ENCODE results near the gene CAMSAP2.

DNA sequence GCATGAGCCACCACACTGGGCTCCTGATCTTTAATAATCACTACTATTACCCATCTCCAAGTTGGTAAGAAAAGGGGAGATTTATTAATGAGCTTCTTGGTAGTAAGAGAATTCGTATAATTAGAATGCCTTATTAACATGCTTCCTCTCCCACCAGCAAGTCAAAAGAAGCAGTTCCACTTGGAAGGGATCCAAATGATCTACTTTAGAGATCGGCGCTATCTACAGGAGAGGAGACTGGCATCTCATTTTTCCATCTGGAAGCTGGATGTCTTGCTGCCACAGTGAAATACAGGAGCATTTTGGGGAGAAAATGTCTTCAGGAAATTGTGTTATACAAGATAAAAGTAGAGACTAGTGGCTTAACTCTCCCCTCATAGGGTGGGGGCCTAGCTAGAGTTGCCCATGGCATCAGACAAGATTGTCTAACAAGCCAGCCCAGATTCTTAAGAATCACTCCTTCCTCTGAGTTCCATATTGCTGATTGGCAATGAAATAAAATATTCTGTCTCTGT lies 33.6 kb upstream of the CAMSAP2 start:
- TF ChIP-seq CTCF (IDR thresholded peaks at IDR 0.05) (no peak), NFATC4 (CRISPR knock-in tag; IDR thresholded peaks at IDR 0.05) (no peak), TEAD1 (CRISPR knock-in tag; IDR thresholded peaks at IDR 0.05) (no peak), SP1 (CRISPR knock-in tag; conservative IDR thresholded peaks at IDR 0.05) (no peak), ELF4 (CRISPR knock-in tag; IDR thresholded peaks at IDR 0.05; ENCODE audit: low read depth) (no peak), NFYB (CRISPR knock-in tag; conservative IDR thresholded peaks at IDR 0.05; ENCODE audit: low read depth) (no peak), NFE2L1 (CRISPR knock-in tag; IDR thresholded peaks at IDR 0.05) (no peak)
- TF ChIP-seq, protein P1, sequence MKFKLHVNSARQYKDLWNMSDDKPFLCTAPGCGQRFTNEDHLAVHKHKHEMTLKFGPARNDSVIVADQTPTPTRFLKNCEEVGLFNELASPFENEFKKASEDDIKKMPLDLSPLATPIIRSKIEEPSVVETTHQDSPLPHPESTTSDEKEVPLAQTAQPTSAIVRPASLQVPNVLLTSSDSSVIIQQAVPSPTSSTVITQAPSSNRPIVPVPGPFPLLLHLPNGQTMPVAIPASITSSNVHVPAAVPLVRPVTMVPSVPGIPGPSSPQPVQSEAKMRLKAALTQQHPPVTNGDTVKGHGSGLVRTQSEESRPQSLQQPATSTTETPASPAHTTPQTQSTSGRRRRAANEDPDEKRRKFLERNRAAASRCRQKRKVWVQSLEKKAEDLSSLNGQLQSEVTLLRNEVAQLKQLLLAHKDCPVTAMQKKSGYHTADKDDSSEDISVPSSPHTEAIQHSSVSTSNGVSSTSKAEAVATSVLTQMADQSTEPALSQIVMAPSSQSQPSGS (CRISPR knock-in tag; IDR thresholded peaks at IDR 0.05; ENCODE audit: borderline replicate concordance, low read depth): no peak
- TF ChIP-seq, protein P2, sequence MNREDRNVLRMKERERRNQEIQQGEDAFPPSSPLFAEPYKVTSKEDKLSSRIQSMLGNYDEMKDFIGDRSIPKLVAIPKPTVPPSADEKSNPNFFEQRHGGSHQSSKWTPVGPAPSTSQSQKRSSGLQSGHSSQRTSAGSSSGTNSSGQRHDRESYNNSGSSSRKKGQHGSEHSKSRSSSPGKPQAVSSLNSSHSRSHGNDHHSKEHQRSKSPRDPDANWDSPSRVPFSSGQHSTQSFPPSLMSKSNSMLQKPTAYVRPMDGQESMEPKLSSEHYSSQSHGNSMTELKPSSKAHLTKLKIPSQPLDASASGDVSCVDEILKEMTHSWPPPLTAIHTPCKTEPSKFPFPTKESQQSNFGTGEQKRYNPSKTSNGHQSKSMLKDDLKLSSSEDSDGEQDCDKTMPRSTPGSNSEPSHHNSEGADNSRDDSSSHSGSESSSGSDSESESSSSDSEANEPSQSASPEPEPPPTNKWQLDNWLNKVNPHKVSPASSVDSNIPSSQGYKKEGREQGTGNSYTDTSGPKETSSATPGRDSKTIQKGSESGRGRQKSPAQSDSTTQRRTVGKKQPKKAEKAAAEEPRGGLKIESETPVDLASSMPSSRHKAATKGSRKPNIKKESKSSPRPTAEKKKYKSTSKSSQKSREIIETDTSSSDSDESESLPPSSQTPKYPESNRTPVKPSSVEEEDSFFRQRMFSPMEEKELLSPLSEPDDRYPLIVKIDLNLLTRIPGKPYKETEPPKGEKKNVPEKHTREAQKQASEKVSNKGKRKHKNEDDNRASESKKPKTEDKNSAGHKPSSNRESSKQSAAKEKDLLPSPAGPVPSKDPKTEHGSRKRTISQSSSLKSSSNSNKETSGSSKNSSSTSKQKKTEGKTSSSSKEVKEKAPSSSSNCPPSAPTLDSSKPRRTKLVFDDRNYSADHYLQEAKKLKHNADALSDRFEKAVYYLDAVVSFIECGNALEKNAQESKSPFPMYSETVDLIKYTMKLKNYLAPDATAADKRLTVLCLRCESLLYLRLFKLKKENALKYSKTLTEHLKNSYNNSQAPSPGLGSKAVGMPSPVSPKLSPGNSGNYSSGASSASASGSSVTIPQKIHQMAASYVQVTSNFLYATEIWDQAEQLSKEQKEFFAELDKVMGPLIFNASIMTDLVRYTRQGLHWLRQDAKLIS (CRISPR knock-in tag; IDR thresholded peaks at IDR 0.05; ENCODE audit: borderline replicate concordance): no peak
- TF ChIP-seq, protein P3, sequence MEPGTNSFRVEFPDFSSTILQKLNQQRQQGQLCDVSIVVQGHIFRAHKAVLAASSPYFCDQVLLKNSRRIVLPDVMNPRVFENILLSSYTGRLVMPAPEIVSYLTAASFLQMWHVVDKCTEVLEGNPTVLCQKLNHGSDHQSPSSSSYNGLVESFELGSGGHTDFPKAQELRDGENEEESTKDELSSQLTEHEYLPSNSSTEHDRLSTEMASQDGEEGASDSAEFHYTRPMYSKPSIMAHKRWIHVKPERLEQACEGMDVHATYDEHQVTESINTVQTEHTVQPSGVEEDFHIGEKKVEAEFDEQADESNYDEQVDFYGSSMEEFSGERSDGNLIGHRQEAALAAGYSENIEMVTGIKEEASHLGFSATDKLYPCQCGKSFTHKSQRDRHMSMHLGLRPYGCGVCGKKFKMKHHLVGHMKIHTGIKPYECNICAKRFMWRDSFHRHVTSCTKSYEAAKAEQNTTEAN (CRISPR knock-in tag; IDR thresholded peaks at IDR 0.05): no peak
- TF ChIP-seq, protein P4, sequence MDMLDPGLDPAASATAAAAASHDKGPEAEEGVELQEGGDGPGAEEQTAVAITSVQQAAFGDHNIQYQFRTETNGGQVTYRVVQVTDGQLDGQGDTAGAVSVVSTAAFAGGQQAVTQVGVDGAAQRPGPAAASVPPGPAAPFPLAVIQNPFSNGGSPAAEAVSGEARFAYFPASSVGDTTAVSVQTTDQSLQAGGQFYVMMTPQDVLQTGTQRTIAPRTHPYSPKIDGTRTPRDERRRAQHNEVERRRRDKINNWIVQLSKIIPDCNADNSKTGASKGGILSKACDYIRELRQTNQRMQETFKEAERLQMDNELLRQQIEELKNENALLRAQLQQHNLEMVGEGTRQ (CRISPR knock-in tag; IDR thresholded peaks at IDR 0.05): no peak
